B cell (primary cell): Measurements from ENCODE around the gene KDF1.

Experiments
- CTCF ChIP-seq: fragments of 200-600 bp; IDR thresholded peaks from one replicate; pipeline ENCODE4 v1.8.0; 2022; ENCODE audit warnings: antibody characterized with exemption, mild to moderate bottlenecking
- EZH2 ChIP-seq: IDR thresholded peaks from 2 replicates; pipeline ENCODE4 v1.6.1; 2012; ENCODE audit warnings: borderline replicate concordance, low read depth, mild to moderate bottlenecking, moderate library complexity, low read length; ENCODE audit not compliant: insufficient read depth, poor library complexity, severe bottlenecking

DNA sequence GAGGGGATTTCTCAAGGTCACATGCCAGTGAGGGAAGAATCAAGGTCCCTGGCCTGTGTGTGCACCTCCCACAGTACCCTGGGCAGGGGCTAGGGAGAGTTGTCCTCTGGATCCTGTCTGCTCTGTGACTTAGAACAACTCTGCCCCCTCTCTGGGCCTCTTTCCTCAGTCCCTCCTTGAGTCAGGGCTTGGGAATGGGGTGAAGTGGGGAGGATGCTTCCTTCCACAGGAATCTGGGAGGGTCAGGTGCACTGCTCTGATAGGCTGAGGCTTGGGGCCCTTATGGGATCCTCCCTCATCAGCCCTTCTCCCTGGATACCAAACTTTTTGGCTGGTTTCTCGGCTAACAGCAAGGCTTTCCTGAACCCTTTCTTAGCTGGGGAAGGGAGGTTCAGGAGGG, 35.8 kb upstream of the KDF1 start:
- TF ChIP-seq CTCF = no peak
- TF ChIP-seq EZH2 = no peak
